Epithelial cell of esophagus (primary cell): ENCODE results near the gene CFTR.

Experiments used
- DNase-seq: peaks from one replicate; pipeline ENCODE4 v3.0.0; 2010; ENCODE audit warnings: low read depth
- H3K4me3 ChIP-seq: 2 replicates; pipeline ENCODE4 v1.5.1; 2011; ENCODE audit warnings: mild to moderate bottlenecking, low read length, control low read depth
- CTCF ChIP-seq: IDR thresholded peaks from 2 replicates; pipeline ENCODE4 v1.5.1; 2011; ENCODE audit warnings: low read depth, mild to moderate bottlenecking, low read length, control low read depth, inconsistent platforms; ENCODE audit not compliant: insufficient read depth; ENCODE audit errors: missing control alignments

The CFTR gene

GRCh38 chr7:117666031-117666430 lies 186.2 kb downstream of the CFTR start:
- no peak for TF ChIP-seq CTCF
- peak; percentile 84 for DNase-seq
- H3K4me3 ChIP-seq = no peak overlapping the region

GRCh38 chr7:117666689-117667088 lies 186.9 kb downstream of the CFTR start:
- H3K4me3 ChIP-seq = no peak overlapping the region
- TF ChIP-seq CTCF = no peak

GRCh38 chr7:117667456-117667855 lies 187.6 kb downstream of the CFTR start:
- no peak for DNase-seq
- TF ChIP-seq CTCF = no peak

More at GRCh38 chr7:117666689-117667088, 186.9 kb downstream of the CFTR start:
- DNase-seq = no peak

GRCh38 chr7:117669818-117670217 lies 190.0 kb downstream of the CFTR start:
- no peak overlapping the region for H3K4me3 ChIP-seq
- DNase-seq = no peak
- no peak for TF ChIP-seq CTCF

More at GRCh38 chr7:117667456-117667855, 187.6 kb downstream of the CFTR start:
- no peak overlapping the region for H3K4me3 ChIP-seq

- H3K4me3 ChIP-seq = no peak overlapping the region
- TF ChIP-seq CTCF = no peak
- no peak for DNase-seq
Observed at GRCh38 chr7:117672453-117672852, 192.6 kb downstream of the CFTR start.

GRCh38 chr7:117673367-117673766 lies 193.5 kb downstream of the CFTR start:
- DNase-seq = peak; percentile 58
- no peak for TF ChIP-seq CTCF
- no peak overlapping the region for H3K4me3 ChIP-seq

GRCh38 chr7:117673839-117674238 lies 194.0 kb downstream of the CFTR start:
- DNase-seq = peak; percentile 61
- TF ChIP-seq CTCF = peak; percentile 43
- H3K4me3 ChIP-seq = no peak overlapping the region
